Neural progenitor cell (in vitro differentiated cells): ENCODE data around the gene FGF23.

Experiments used
- EZH2 ChIP-seq: fragments of 200-600 bp; sonication (generic); IDR thresholded peaks from 2 replicates; pipeline ENCODE4 v1.6.1; 2017; ENCODE audit warnings: antibody characterized with exemption, mild to moderate bottlenecking, moderate library complexity
- EZH2phosphoT487 ChIP-seq: fragments of 200-600 bp; sonication (generic); IDR thresholded peaks from 2 replicates; pipeline ENCODE4 v1.6.1; 2017; ENCODE audit warnings: antibody characterized with exemption

DNA sequence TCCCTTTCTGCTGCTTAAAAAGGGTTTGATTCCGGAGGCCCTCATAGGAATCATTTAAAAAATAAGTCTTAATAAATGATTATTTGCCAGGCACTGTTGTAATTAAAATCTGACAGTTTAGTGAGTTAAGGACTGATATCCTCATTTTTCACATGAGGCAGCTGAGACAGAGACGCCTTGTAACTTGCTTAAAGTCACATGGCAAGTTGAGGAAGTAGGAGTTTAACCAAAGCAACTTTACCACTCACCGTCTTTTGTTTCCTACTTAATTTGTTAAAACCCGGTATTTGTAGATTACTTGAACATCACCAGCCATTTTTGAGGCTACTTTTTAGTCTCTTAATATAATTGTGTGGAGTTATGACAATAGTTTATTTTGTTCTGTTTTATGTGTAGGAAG is 56.1 kb downstream of the FGF23 start:
- TF ChIP-seq EZH2 (no peak), EZH2phosphoT487 (no peak)
